ACHN (cell line): ENCODE measurements around the gene TAX1BP3.
"Not testable (repeated sequence)": the region's sequence is repeated elsewhere in the genome, so short reads cannot be mapped to it uniquely, and the experiment has no call there.

Experiments used
- DNase-seq: peaks from one replicate; pipeline ENCODE4 v3.0.0-alpha.2; 2015
- in situ Hi-C: cut with HindIII; loops from 2 replicates; pipeline ENCODE4 v1.10.0; 2017; ENCODE audit warnings: low sequenced_read_pairs, low pct_ligation_motif_present, low pct_unique_long_range_greater_than_20kb

Gene TAX1BP3, protein sequence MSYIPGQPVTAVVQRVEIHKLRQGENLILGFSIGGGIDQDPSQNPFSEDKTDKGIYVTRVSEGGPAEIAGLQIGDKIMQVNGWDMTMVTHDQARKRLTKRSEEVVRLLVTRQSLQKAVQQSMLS

DNA sequence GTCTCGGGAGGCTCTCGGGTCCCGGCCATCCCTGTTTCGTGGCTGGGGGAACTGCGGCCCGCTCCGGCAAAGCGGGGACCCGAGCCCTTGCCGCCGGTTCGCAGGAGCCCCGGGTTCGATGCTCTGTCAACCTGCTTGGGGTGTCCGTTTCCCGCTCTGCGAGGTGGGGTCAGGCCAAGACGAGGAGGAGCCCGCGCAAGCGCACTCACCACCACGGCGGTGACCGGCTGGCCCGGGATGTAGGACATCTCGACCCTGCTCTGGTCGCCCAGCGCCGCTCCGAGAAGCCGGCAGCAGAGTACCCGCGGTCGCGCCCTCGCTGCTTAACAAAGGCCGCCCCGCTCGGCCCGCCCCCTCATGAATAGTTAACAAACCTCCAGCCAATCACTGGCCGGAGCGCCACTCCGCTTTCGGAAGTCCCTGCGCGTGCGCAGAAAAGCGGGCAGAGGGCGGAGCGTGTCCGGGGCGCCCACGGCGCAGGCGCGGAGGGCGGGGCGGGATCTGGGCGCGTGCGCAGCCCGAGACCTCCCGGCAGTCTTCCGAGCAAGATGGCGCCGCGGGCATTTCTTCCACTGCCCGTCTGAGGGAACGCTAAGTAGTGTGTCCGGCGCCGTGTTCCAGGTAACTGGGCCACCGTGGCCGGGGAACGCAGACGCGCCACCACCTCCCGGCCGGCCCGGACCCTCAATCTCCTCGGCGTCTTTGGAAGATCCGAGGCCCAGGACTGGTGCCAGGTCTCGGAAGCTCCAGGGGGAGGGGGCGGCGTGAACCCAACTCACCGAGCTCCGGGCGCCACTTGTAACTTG is at the start of gene TAX1BP3, which contains the start of gene EMC6:
Gene TAX1BP3, minus strand, starts transcription at position 300 of the 806 bp plus-strand sequence. Its CDS starts 52 bp downstream, at position 248.
Gene EMC6, plus strand, starts transcription at position 534 of the 806 bp plus-strand sequence. CDS start 335 bp downstream, outside the sequence.
- in situ Hi-C loops, result no loop called here
- peak; percentile 98 for DNase-seq

- DNase-seq, result no peak
- in situ Hi-C loops, result no loop called here
Observed at GRCh38 chr17:3715296-3715695, 46.9 kb upstream of the TAX1BP3 start.

GRCh38 chr17:3712811-3713463 is 44.6 kb upstream of the TAX1BP3 start:
- no peak for DNase-seq
- in situ Hi-C loops, result no loop called here

DNA sequence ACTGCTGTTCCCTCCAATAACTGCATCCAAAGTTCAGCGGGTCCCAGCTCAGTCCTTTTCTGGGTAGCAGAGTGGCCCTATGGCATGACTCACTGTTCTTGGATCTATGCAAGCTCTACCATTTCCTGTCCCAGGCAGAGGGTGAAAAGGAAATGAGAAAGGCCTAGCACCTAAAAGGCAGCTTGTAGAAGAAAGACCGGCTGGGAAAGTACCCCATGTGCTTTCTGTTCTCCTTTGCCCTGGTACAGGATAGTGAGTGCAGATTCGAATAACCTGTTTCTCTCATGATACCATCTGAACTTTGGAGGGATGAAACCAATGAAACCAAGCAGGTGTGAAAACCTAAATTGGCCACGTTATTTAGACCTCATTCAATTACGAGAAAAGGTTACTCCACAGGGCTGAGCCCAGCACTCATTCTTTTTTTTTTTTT is 42.6 kb upstream of the TAX1BP3 start:
- in situ Hi-C loops, result no loop called here
- peak; percentile 59 for DNase-seq

- no peak for DNase-seq
- in situ Hi-C loops, result no loop called here
Observed at GRCh38 chr17:3708366-3708765, 40.0 kb upstream of the TAX1BP3 start.

DNA sequence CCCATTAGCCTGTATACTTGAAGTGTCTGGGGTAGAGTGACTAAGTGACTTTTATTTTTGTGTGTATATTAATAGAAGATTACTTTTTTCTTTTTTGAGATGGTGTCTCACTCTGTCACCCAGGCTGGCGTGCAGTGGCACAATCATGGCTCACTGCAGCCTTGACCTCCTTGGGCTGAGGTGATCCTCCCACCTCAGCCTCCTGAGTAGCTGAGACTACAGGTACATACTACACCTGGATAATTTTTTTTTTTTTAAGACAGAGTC is 37.3 kb upstream of the TAX1BP3 start:
- in situ Hi-C loops, DNase-seq: not testable (repeated sequence)

DNA sequence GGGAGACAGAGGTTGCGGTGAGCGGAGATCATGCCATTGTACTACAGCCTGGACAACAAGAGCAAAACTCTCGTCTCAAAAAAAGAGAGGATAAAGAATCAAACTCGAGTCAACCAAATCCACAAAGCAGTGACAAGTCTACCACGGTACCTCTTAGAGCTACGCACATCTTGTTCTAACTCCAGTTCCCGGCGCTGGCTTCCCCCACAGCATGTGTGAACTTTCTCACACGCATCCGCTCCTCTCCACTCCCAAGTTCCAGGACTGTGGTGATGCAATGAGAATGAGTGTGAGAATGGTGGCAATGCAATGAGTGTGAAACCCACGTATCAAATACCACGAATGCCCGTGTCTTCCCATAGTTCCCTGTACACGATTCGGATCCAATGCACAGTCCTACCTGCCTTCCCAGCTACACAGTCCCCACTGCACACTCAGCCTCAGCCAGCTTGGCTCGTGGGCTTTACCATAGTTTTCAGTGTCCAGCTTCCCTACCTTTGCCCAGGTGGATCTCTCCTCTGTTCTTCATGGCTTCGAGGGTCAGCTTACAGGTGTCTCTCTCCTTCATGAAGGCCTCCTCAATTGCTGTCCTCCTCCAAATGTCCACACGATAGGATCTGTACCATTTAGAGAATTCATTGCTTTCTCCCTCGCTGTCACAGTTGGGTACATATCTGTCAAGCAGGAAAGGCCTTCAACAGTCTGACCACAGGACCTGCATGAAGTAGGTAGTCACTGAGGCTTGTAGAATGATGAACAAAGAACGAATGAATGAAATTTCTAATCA is 36.7 kb upstream of the TAX1BP3 start:
- no peak for DNase-seq
- in situ Hi-C loops, result no loop called here

DNA sequence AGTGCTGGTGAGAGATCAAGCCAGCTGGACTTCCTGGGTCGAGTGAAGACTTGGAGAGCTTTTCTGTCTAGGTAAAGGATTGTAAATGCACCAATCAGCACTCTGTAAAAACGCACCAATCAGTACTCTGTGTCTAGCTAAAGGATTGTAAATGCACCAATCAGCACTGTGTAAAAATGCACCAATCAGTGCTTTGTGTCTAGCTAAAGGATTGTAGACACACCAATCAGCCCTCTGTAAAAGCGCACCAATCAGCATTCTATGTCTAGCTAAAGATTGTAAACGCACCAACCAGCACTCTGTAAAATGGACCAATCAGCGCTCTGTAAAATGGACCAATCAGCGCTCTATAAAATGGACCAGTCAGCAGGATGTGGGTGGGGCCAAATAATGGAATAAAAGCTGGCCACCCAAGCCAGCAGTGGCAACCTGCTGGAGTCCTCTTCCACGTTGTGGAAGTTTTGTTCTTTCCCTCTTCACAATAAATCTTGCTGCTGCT is 33.7 kb upstream of the TAX1BP3 start:
- not testable (repeated sequence) for DNase-seq

GRCh38 chr17:3699951-3700350 is 31.6 kb upstream of the TAX1BP3 start:
- in situ Hi-C loops, result no loop called here
- DNase-seq, result no peak

More for the DNA sequence above, 33.7 kb upstream of the TAX1BP3 start:
- in situ Hi-C loops, result not testable (repeated sequence)

DNA sequence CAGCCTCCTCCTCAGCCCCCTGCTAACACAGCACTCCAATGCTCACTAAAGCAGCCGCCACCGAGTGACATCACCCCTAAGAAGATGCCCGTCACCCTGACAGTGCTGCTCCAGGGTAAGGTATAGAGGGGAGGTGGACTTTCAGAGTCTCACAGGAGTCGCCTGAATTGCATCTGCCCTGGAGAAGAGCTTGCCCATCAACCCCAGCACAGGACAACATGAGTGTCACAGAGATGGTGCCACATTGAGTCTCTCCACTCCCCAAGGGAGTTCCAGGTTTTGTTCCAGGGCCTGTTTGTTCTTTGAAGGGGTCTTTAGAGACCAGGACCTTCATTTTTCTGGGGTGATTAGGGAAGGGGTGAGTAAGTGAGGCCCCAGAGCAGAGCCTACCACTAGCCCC is 29.8 kb upstream of the TAX1BP3 start:
- in situ Hi-C loops, result no loop called here
- no peak for DNase-seq

- in situ Hi-C loops, result no loop called here
Observed at GRCh38 chr17:3697103-3697476, 28.7 kb upstream of the TAX1BP3 start.

DNA sequence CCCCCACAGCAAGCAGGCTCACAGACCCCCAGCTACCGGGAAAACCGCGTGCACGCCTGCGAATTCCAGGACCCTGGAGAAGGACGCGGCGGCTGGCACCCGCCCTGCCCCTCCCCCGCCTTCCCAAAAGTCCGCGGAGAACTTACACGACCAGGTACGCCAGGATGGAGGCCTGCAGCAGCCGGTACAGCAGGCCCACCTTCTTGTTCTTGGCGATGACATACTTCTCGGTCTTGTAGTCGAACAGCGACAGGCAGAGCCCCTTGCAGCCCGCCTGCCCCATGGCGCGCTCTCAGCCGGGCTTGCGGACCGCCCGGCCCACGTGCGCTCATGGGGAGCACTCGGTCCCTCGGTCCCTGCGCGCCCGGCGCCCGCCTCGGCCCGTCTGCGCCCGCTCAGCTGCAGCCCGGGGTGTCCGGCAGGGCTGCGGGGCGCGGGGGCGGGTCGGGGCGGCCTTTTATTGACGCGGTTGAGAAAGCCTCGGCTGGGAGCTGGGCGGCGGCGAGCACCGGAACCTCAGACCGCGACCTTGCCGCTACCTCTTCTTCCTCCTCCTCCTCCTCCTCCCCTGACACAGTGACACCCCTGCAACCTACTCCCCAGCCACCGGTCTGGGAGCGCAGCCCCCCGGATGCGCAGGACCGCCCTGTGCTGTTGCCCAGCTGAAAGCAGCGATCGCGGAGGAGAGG is 27.5 kb upstream of the TAX1BP3 start, which contains the start of gene P2RX5:
Gene P2RX5, minus strand, starts transcription at position 433 of the 689 bp plus-strand sequence. Its CDS starts 150 bp downstream, at position 283.
- in situ Hi-C loops, result no loop called here
- peak; percentile 34 for DNase-seq

More at GRCh38 chr17:3697103-3697476, 28.7 kb upstream of the TAX1BP3 start:
- DNase-seq, result no peak

DNA sequence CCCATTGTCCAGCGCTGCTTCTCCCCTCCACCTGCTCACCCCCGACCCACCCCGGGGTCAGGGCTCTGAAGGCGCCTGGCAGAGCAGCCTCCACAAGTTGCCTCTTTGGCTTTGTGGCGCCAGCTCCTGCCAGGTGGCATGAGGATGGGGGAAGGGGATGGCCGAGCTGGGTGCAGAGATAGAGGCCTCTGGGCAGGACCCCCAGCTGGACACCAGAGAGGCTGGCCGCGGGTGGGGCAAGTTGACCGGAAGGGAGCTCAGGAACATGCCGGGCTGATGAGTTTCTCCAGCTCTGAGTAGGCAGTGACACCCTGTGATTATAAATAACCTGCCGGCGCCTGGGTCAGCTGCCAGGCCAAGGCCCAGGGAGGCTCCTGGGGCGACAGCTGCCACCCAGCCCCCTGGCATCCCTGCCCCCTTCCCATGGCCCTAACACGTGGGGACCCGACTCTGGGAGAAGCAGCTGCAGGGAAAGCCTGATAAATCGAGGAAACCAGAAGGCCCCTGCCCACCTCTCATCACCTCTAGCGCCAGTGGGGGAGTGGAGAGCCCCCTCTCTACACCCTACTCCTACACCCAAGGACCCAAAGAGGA is 26.8 kb upstream of the TAX1BP3 start:
- DNase-seq, result peak; percentile 50
- in situ Hi-C loops, result no loop called here

DNA sequence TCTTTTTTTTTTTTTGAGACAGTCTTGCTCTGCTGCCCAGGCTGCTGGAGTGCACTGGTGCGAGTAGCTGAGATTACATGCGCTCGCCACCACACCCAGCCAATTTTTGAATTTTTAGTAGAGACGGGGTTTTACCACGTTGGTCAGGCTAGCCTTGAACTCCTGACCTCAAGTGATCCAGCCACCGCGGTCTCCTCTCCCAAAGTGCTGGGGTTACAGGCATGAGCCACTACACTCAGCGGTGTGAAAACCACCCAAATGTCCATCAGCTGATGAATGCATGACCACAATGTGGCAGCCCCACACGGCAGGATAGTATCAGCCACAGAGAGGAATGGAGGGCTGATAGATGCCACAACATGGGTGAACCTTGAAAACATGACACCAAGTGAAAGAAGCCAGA is 25.5 kb upstream of the TAX1BP3 start:
- in situ Hi-C loops, result no loop called here
- DNase-seq, result no peak

DNA sequence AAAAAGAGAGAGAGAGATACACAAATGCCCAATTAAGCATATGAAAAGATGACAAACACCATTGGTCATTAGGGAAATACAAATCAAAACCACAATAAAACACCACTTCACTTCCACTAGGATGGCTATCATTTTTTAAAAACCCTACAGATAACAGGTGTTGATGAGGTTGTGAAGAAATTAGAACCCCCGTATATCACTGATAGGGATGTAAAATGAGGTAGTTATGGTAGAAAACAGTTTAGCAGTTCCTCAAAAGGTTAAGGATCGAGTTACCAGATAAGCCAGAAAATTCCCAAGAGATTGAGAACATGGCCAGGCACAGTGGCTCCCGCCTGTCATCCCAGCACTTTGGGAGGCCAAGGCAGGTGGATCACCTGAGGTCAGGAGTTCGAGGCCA is 24.8 kb upstream of the TAX1BP3 start:
- in situ Hi-C loops, result no loop called here
- DNase-seq, result no peak

DNA sequence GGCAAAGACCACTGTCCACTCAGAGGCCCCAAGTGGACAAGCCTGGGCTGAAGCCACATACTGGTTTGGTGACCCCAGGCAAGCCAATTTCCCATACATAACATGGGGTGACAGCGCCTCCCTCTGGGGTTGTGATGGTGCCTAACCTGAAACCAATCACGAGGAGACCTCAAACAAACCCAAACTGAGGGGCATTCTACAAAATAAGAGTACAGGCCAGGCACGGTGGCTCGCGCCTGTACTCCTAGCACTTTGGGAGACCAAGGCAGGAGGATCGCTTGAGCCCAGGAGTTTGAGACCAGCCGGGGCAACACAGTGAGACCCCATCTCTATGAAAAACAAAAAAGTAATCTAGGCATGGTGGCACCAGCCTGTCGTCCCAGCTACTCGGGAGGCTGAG is 24.0 kb upstream of the TAX1BP3 start:
- in situ Hi-C loops, result no loop called here
- DNase-seq, result no peak

- in situ Hi-C loops, result no loop called here
Observed at GRCh38 chr17:3691617-3692067, 23.3 kb upstream of the TAX1BP3 start.

More at GRCh38 chr17:3691617-3692067, 23.3 kb upstream of the TAX1BP3 start:
- no peak for DNase-seq
